Measurements from ENCODE around the gene POU2F3.

DNA sequence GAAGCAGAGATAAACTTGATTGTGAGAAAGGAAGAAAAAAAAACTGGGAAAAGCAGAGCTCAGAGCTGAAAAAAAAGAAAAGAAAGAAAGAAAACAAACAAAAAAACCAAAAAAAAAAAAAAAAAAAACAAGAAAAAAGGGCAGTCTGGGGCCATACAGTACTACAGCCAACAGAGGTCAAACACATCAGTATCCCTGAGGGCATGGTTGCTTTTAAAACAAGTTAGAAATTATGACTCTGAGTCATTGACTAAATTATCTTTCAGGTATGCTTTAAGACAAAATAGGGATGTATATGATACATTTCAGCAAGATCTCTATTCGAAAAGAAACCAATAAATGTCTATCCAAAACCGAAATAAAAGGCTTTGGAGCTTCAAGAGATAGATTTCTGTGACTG is 48.1 kb downstream of the POU2F3 start:
- TF ChIP-seq CTCF (IDR thresholded peaks at IDR 0.05; ENCODE audit: low read length) (no peak), EZH2phosphoT487 (IDR thresholded peaks at IDR 0.05; ENCODE audit: low read length) (no peak)
